Stomach (tissue), 4 donors: Measurements from ENCODE around the gene FHAD1.

Experiments
- EP300 ChIP-seq: sonication (generic); formaldehyde crosslinking; IDR thresholded peaks from one replicate; pipeline ENCODE4 v1.6.1; 2017; ENCODE audit warnings: antibody characterized with exemption
- POLR2A ChIP-seq, 4 donors: fragments of 450-650 bp; IDR thresholded peaks; one replicate each; pipeline ENCODE4 v1.6.1; 2016; ENCODE audit warnings: antibody characterized with exemption in 4 of 4, control low read depth in 2 of 4, mild to moderate bottlenecking in 1 of 4, moderate library complexity in 1 of 4
- POLR2AphosphoS5 ChIP-seq, 3 donors: sonication (generic); formaldehyde crosslinking; IDR thresholded peaks; one replicate each; pipeline ENCODE4 v1.6.1; 2016; ENCODE audit warnings: antibody characterized with exemption in 3 of 3
- TF ChIP-seq, protein P1 (sequence below), 7 experiments: fragments of 450-650 bp in 4 of 7; fragments of 200-600 bp in 3 of 7; sonication (generic) in 3 of 7; IDR thresholded peaks; one replicate each; pipeline ENCODE4 v1.5.1; 2016 to 2019; ENCODE audit warnings: antibody characterized with exemption in 7 of 7, control low read depth in 2 of 7, mild to moderate bottlenecking in 1 of 7

DNA sequence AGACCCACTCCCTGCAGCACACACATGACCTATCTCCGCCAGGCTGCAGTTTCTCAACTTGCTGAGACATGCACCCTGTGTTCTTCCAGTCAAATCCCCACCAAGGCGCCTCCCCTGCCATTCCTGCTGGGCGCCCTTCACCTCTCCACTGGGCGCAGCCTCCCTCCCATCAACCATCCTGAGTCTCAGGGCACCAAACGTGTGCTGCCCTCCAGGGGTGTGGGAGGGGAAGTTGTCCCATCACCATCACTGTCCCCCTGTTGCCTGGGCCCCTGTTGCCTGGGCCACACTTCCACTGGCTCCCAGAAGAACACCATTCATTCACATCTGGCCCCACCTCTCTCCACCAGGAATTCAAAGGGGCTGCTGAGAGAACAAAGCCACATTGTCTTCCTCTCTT, 117.7 kb downstream of the FHAD1 start:
- TF ChIP-seq, protein P1, sequence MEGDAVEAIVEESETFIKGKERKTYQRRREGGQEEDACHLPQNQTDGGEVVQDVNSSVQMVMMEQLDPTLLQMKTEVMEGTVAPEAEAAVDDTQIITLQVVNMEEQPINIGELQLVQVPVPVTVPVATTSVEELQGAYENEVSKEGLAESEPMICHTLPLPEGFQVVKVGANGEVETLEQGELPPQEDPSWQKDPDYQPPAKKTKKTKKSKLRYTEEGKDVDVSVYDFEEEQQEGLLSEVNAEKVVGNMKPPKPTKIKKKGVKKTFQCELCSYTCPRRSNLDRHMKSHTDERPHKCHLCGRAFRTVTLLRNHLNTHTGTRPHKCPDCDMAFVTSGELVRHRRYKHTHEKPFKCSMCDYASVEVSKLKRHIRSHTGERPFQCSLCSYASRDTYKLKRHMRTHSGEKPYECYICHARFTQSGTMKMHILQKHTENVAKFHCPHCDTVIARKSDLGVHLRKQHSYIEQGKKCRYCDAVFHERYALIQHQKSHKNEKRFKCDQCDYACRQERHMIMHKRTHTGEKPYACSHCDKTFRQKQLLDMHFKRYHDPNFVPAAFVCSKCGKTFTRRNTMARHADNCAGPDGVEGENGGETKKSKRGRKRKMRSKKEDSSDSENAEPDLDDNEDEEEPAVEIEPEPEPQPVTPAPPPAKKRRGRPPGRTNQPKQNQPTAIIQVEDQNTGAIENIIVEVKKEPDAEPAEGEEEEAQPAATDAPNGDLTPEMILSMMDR (IDR thresholded peaks at IDR 0.05), result no peak
- TF ChIP-seq POLR2A (IDR thresholded peaks at IDR 0.05) (no peak), EP300 (no peak), POLR2AphosphoS5 (IDR thresholded peaks at IDR 0.05) (no peak)
